ENCODE measurements around the gene ZBTB26.
"Not testable (repeated sequence)": the region's sequence is repeated elsewhere in the genome, so short reads cannot be mapped to it uniquely, and the experiment has no call there.

ZBTB26 gene

GRCh38 chr9:122922713-122923112 lies 8.6 kb downstream of the ZBTB26 start:
- DNase-seq: no peak

GRCh38 chr9:122918310-122918709 lies 13.0 kb downstream of the ZBTB26 start:
- DNase-seq: no peak

- peak; percentile 79 to 83 for DNase-seq
Observed at GRCh38 chr9:122912964-122913673, 18.2 kb downstream of the ZBTB26 start, which contains the start of gene ZBTB6. Gene ZBTB6 (minus strand): TSS chr9:122913323. CDS start chr9:122912072, 1,251 bp downstream.

- no peak for DNase-seq
Observed at GRCh38 chr9:122912671-122912963, 18.7 kb downstream of the ZBTB26 start.

- DNase-seq: not testable (repeated sequence)
Observed at GRCh38 chr9:122906122-122906521, 25.2 kb downstream of the ZBTB26 start.

- DNase-seq: peak; percentile 96
Observed at GRCh38 chr9:122904823-122905710, 26.2 kb downstream of the ZBTB26 start, which contains the start of gene RC3H2. Gene RC3H2 (minus strand): TSS chr9:122905359. CDS start chr9:122897509, 7,850 bp downstream.

GRCh38 chr9:122904466-122904822 lies 26.9 kb downstream of the ZBTB26 start:
- no peak for DNase-seq

GRCh38 chr9:122900791-122901190 lies 30.5 kb downstream of the ZBTB26 start:
- no peak for DNase-seq

- DNase-seq: no peak
Observed at GRCh38 chr9:122897969-122898368, 33.3 kb downstream of the ZBTB26 start.

GRCh38 chr9:122888480-122888879 lies 42.8 kb downstream of the ZBTB26 start:
- DNase-seq: no peak

- DNase-seq: no peak
Observed at GRCh38 chr9:122883125-122883524, 48.2 kb downstream of the ZBTB26 start.

GRCh38 chr9:122879443-122879842 lies 51.9 kb downstream of the ZBTB26 start:
- no peak for DNase-seq

GRCh38 chr9:122875523-122875922 lies 55.8 kb downstream of the ZBTB26 start:
- no peak for DNase-seq

GRCh38 chr9:122867276-122867675 lies 64.0 kb downstream of the ZBTB26 start:
- DNase-seq: not testable (repeated sequence)

GRCh38 chr9:122866079-122866478 lies 65.2 kb downstream of the ZBTB26 start:
- no peak for DNase-seq

Data from activated T-cell treated with anti-CD3 and anti-CD28 coated beads, Interleukin-2, amount 50 U/mL, for 48 hours (primary cell).